Inflammatory macrophage treated with lipopolysaccharide for 1 hour (primary cell): ENCODE measurements around the gene GRK6.

ENCODE experiments used
- DNase-seq, 2 donors: peaks; one replicate each; pipeline ENCODE4 v3.0.0-alpha.2; 2020 to 2022

The GRK6 gene

GRCh38 chr5:177489119-177489716 lies 62.7 kb downstream of the GRK6 start:
- no peak for DNase-seq

GRCh38 chr5:177490311-177490991 lies 64.0 kb downstream of the GRK6 start:
- DNase-seq: no peak

- DNase-seq: no peak
Observed at GRCh38 chr5:177490992-177491391, 64.5 kb downstream of the GRK6 start.

GRCh38 chr5:177491429-177491945 lies 65.0 kb downstream of the GRK6 start:
- DNase-seq: no peak

GRCh38 chr5:177491983-177492746 lies 65.7 kb downstream of the GRK6 start:
- no peak for DNase-seq
